Activated CD4-positive, CD25-positive, alpha-beta regulatory T cell (primary cell): Measurements from ENCODE around the gene TIMM10.
"Not testable (repeated sequence)": the region's sequence is repeated elsewhere in the genome, so short reads cannot be mapped to it uniquely, and the experiment has no call there.

Experiments used
- DNase-seq, 4 experiments: peaks; one replicate each; lab custom pipeline; 2025; lab: John Stamatoyannopoulos, UW

Gene TIMM10

GRCh38 chr11:57542582-57542981 lies 12.0 kb upstream of the TIMM10 start:
- DNase-seq, result no peak

- DNase-seq, result no peak
Measured at GRCh38 chr11:57541169-57541568, 10.6 kb upstream of the TIMM10 start.

- DNase-seq, result no peak
Measured at GRCh38 chr11:57539342-57539741, 8.8 kb upstream of the TIMM10 start.

- no peak for DNase-seq
Measured at GRCh38 chr11:57536947-57537619, 6.5 kb upstream of the TIMM10 start, which contains the start of gene SMTNL1. TSS of gene SMTNL1 (plus strand) at chr11:57537595. CDS start at chr11:57542643, 5,048 bp downstream.

GRCh38 chr11:57534449-57534848 lies 3.9 kb upstream of the TIMM10 start:
- not testable (repeated sequence) for DNase-seq

GRCh38 chr11:57530215-57530595 lies 349 bp downstream of the TIMM10 start:
- DNase-seq, result no peak

- DNase-seq, result no peak
Measured at GRCh38 chr11:57529012-57529411, 1.5 kb downstream of the TIMM10 start.

- peak; percentile 39 to 54 (median 52) for DNase-seq
Measured at GRCh38 chr11:57527056-57527631, 3.4 kb downstream of the TIMM10 start.

- no peak for DNase-seq
Measured at GRCh38 chr11:57523419-57523818, 7.1 kb downstream of the TIMM10 start.

GRCh38 chr11:57521116-57521515 lies 9.4 kb downstream of the TIMM10 start:
- DNase-seq, result no peak

GRCh38 chr11:57516061-57516443 lies 14.5 kb downstream of the TIMM10 start:
- no peak for DNase-seq

GRCh38 chr11:57515332-57516060 lies 15.1 kb downstream of the TIMM10 start, which contains the start of gene SLC43A1:
TSS of gene SLC43A1 (minus strand) at chr11:57515702. CDS start at chr11:57514111, 1,591 bp downstream.
- peak in 2 of 4 experiments; percentile 6 to 16 for DNase-seq

- DNase-seq, result peak in 3 of 4 experiments; percentile 15 to 42 (median 19)
Measured at GRCh38 chr11:57514538-57515331, 15.8 kb downstream of the TIMM10 start.

- DNase-seq, result peak in 2 of 4 experiments; percentile 3 to 15
Measured at GRCh38 chr11:57513911-57514537, 16.5 kb downstream of the TIMM10 start.

GRCh38 chr11:57513452-57513795 lies 17.1 kb downstream of the TIMM10 start:
- DNase-seq, result no peak

- DNase-seq, result no peak
Measured at GRCh38 chr11:57512646-57513451, 17.7 kb downstream of the TIMM10 start.

- no peak for DNase-seq
Measured at GRCh38 chr11:57511741-57512430, 18.7 kb downstream of the TIMM10 start.

GRCh38 chr11:57508341-57509170 lies 22.0 kb downstream of the TIMM10 start:
- no peak for DNase-seq

- DNase-seq, result no peak
Measured at GRCh38 chr11:57506522-57506921, 24.0 kb downstream of the TIMM10 start.
